Measurements from ENCODE around the gene CCR6.
"Not testable (repeated sequence)": the region's sequence is repeated elsewhere in the genome, so short reads cannot be mapped to it uniquely, and the experiment has no call there.

The CCR6 gene

GRCh38 chr6:167122827-167123657 lies at the start of gene CCR6:
CCR6 (plus strand) TSS chr6:167123096; CDS start chr6:167136135, 13,039 bp downstream.
- no peak for DNase-seq (ENCODE audit: low read depth in 1 of 2, low spot score in 1 of 2)

GRCh38 chr6:167073679-167074274 lies 49.1 kb upstream of the CCR6 start:
- no peak for DNase-seq (ENCODE audit: low read depth in 1 of 2, low spot score in 1 of 2)

- no peak for DNase-seq (ENCODE audit: low read depth in 1 of 2, low spot score in 1 of 2)
Observed at GRCh38 chr6:167077241-167077932, 45.5 kb upstream of the CCR6 start.

- no peak for DNase-seq (ENCODE audit: low read depth in 1 of 2, low spot score in 1 of 2)
Observed at GRCh38 chr6:167078745-167079144, 44.2 kb upstream of the CCR6 start.

- peak; percentile 38 to 66 for DNase-seq (ENCODE audit: low read depth in 1 of 2, low spot score in 1 of 2)
Observed at GRCh38 chr6:167079853-167080297, 43.0 kb upstream of the CCR6 start.

GRCh38 chr6:167087857-167088354 lies 35.0 kb upstream of the CCR6 start:
- no peak for DNase-seq (ENCODE audit: low read depth in 1 of 2, low spot score in 1 of 2)

GRCh38 chr6:167088741-167089140 lies 34.2 kb upstream of the CCR6 start:
- not testable (repeated sequence) for DNase-seq (ENCODE audit: low read depth in 1 of 2, low spot score in 1 of 2)

GRCh38 chr6:167089243-167090142 lies 33.4 kb upstream of the CCR6 start:
- DNase-seq (ENCODE audit: low read depth in 1 of 2, low spot score in 1 of 2), result no peak

- DNase-seq (ENCODE audit: low read depth in 1 of 2, low spot score in 1 of 2), result no peak
Observed at GRCh38 chr6:167090171-167090570, 32.7 kb upstream of the CCR6 start.

GRCh38 chr6:167091026-167091804 lies 31.7 kb upstream of the CCR6 start:
- no peak for DNase-seq (ENCODE audit: low read depth in 1 of 2, low spot score in 1 of 2)

GRCh38 chr6:167091805-167092107 lies 31.1 kb upstream of the CCR6 start:
- no peak for DNase-seq (ENCODE audit: low read depth in 1 of 2, low spot score in 1 of 2)

GRCh38 chr6:167092672-167093339 lies 30.1 kb upstream of the CCR6 start:
- no peak for DNase-seq (ENCODE audit: low read depth in 1 of 2, low spot score in 1 of 2)

GRCh38 chr6:167093406-167093921 lies 29.4 kb upstream of the CCR6 start:
- no peak for DNase-seq (ENCODE audit: low read depth in 1 of 2, low spot score in 1 of 2)

GRCh38 chr6:167093922-167094432 lies 28.9 kb upstream of the CCR6 start:
- DNase-seq (ENCODE audit: low read depth in 1 of 2, low spot score in 1 of 2), result peak; percentile 39 to 43

GRCh38 chr6:167094436-167094819 lies 28.5 kb upstream of the CCR6 start:
- DNase-seq (ENCODE audit: low read depth in 1 of 2, low spot score in 1 of 2), result no peak

- no peak for DNase-seq (ENCODE audit: low read depth in 1 of 2, low spot score in 1 of 2)
Observed at GRCh38 chr6:167094820-167095637, 27.9 kb upstream of the CCR6 start.

GRCh38 chr6:167095888-167096287 lies 27.0 kb upstream of the CCR6 start:
- no peak for DNase-seq (ENCODE audit: low read depth in 1 of 2, low spot score in 1 of 2)

GRCh38 chr6:167096991-167097390 lies 25.9 kb upstream of the CCR6 start:
- no peak for DNase-seq (ENCODE audit: low read depth in 1 of 2, low spot score in 1 of 2)
